MM.1S (cell line): Measurements from ENCODE around the gene DDAH2.

ENCODE experiments used
- CTCF ChIP-seq: fragments of 300-600 bp; sonication (generic); IDR thresholded peaks from 2 replicates; pipeline ENCODE4 v1.5.1; 2016; ENCODE audit warnings: antibody characterized with exemption, low read length, mixed read lengths
- EZH2 ChIP-seq: fragments of 300-600 bp; sonication (generic); optimal IDR thresholded peaks from 2 replicates; pipeline ENCODE3; 2017; ENCODE audit warnings: low read depth, mild to moderate bottlenecking, antibody characterized with exemption, low read length, mixed read lengths

DNA sequence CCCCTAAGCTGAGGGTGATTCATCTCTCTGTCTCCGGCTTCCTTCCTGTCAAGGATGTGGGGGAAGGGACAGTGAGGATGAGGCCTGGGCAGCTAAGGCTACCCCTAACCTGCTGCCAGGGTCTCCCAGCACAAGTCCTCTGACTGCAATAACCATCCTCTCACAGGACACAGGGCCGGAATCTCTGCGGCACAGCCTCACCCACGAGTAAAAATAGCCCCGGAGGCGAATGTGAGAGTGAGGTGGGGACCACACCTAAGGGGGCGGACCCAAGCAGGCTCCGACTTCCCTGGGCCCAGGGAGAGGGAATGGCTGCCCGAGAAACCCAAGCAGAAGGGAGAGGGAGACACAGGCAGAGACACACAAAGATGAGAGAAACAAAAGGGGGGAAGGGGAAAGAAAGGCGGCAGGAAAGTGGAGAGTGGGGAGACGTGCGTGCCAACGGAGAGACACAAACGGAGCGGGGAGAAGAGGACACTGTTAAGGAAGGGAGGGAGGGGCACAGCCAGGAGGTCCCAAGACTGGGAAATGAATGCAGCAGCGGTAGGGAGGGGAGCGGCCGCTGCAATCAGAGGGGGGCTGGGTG lies 5.8 kb upstream of the DDAH2 start:
- TF ChIP-seq EZH2 (no peak), CTCF (no peak)
